HEK293 (cell line): ENCODE data around the gene DCDC1.

Experiments
- FEZF1 ChIP-seq: fragments of 450-650 bp; formaldehyde crosslinking; IDR thresholded peaks from 2 replicates; pipeline ENCODE4 v1.5.1; 2016; ENCODE audit warnings: missing biosample characterization, missing genetic modification characterization
- HOXA7 ChIP-seq: sonication (generic); formaldehyde crosslinking; IDR thresholded peaks from 2 replicates; pipeline ENCODE4 v1.8.1; 2022; ENCODE audit warnings: missing genetic modification reagents, borderline replicate concordance
- SCRT1 ChIP-seq: fragments of 450-650 bp; formaldehyde crosslinking; IDR thresholded peaks from 2 replicates; pipeline ENCODE4 v1.5.1; 2016; ENCODE audit warnings: missing biosample characterization, missing genetic modification characterization, borderline replicate concordance
- ZBTB48 ChIP-seq: fragments of 450-650 bp; formaldehyde crosslinking; IDR thresholded peaks from 2 replicates; pipeline ENCODE4 v1.5.1; 2016; ENCODE audit warnings: missing biosample characterization, missing genetic modification characterization
- ZNF366 ChIP-seq: fragments of 450-650 bp; formaldehyde crosslinking; conservative IDR thresholded peaks from 2 replicates; pipeline ENCODE4 v1.5.1; 2016; ENCODE audit warnings: missing biosample characterization, missing genetic modification characterization
- ZNF391 ChIP-seq: fragments of 450-650 bp; formaldehyde crosslinking; IDR thresholded peaks from 2 replicates; pipeline ENCODE4 v1.5.1; 2016; ENCODE audit warnings: low read depth, missing biosample characterization, missing genetic modification characterization, borderline replicate concordance
- ZNF48 ChIP-seq: fragments of 450-650 bp; formaldehyde crosslinking; IDR thresholded peaks from 2 replicates; pipeline ENCODE4 v1.5.1; 2016; ENCODE audit warnings: missing biosample characterization, missing genetic modification characterization
- ZNF677 ChIP-seq: fragments of 450-650 bp; IDR thresholded peaks from 2 replicates; pipeline ENCODE4 v1.5.0; 2018; ENCODE audit warnings: missing biosample characterization, mild to moderate bottlenecking, missing genetic modification characterization, moderate library complexity
- ZNF785 ChIP-seq: fragments of 450-650 bp; formaldehyde crosslinking; IDR thresholded peaks from 2 replicates; pipeline ENCODE4 v1.5.1; 2016; ENCODE audit warnings: missing biosample characterization, missing genetic modification characterization
- TF ChIP-seq, protein P1 (sequence below): fragments of 450-650 bp; formaldehyde crosslinking; IDR thresholded peaks from 2 replicates; pipeline ENCODE4 v1.5.1; 2016; ENCODE audit warnings: missing biosample characterization, missing genetic modification characterization
- TF ChIP-seq, protein P2 (sequence below): fragments of 450-650 bp; formaldehyde crosslinking; optimal IDR thresholded peaks from 2 replicates; pipeline ENCODE3; 2016; ENCODE audit warnings: missing biosample characterization, mild to moderate bottlenecking, missing genetic modification characterization

DNA sequence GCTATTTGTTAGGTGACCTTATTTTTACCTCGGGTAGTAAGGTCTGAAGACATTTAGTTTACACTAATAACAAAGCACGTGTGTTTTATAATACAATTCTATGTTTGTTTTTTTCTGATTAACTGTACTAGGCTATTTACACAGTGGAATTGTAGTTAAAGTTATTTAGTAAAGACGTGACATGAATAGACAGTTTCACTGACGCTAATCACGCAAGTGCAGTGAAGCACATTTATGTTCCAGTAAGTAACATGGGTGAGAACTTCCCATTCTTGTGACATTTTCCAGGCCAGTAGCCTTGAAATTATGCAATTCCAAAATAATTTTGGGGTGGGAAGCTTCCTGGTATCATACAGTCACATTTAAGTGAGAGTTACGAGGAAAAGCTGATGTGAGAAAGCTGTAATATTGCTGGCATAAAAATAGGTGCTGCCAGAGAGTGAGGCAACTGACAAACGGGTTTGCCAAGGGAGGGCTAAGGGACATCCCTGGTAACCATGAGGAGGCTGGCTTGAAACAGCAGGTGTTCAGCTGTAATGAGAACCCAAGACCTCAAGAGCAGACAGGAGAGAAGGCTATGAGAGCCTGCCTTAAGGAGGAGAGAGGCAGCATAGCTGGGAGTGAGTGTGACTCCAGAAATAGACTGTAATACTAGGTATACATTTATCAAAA, 378.8 kb downstream of the DCDC1 start:
- TF ChIP-seq FEZF1 (tag by site-specific recombination) = no peak
- TF ChIP-seq, protein P1, sequence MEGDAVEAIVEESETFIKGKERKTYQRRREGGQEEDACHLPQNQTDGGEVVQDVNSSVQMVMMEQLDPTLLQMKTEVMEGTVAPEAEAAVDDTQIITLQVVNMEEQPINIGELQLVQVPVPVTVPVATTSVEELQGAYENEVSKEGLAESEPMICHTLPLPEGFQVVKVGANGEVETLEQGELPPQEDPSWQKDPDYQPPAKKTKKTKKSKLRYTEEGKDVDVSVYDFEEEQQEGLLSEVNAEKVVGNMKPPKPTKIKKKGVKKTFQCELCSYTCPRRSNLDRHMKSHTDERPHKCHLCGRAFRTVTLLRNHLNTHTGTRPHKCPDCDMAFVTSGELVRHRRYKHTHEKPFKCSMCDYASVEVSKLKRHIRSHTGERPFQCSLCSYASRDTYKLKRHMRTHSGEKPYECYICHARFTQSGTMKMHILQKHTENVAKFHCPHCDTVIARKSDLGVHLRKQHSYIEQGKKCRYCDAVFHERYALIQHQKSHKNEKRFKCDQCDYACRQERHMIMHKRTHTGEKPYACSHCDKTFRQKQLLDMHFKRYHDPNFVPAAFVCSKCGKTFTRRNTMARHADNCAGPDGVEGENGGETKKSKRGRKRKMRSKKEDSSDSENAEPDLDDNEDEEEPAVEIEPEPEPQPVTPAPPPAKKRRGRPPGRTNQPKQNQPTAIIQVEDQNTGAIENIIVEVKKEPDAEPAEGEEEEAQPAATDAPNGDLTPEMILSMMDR = no peak
- TF ChIP-seq, protein P2, sequence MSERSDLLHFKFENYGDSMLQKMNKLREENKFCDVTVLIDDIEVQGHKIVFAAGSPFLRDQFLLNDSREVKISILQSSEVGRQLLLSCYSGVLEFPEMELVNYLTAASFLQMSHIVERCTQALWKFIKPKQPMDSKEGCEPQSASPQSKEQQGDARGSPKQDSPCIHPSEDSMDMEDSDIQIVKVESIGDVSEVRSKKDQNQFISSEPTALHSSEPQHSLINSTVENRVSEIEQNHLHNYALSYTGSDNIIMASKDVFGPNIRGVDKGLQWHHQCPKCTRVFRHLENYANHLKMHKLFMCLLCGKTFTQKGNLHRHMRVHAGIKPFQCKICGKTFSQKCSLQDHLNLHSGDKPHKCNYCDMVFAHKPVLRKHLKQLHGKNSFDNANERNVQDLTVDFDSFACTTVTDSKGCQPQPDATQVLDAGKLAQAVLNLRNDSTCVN (tag by site-specific recombination) = no peak
- TF ChIP-seq SCRT1 (tag by site-specific recombination) = no peak
- no peak for TF ChIP-seq ZNF391 (tag by site-specific recombination)
- no peak for TF ChIP-seq ZNF785 (tag by site-specific recombination)
- no peak for TF ChIP-seq ZNF677 (tag by site-specific recombination)
- no peak for TF ChIP-seq HOXA7 (CRISPR knock-in tag)
- TF ChIP-seq ZNF366 (tag by site-specific recombination) = no peak
- TF ChIP-seq ZNF48 (tag by site-specific recombination) = no peak
- no peak for TF ChIP-seq ZBTB48 (tag by site-specific recombination)
